HG03378 (cell line): ENCODE data around the gene NSMCE1.
A peak's percentile ranks its signal among the peaks of the same experiment; 100 is the strongest.

ENCODE experiments used
- ATAC-seq: cut with Tn5 transposase; IDR thresholded peaks from one replicate; pipeline ENCODE4 v1.9.1; 2021; ENCODE audit warnings: mild to moderate bottlenecking, moderate library complexity; ENCODE audit not compliant: unreplicated experiment

The NSMCE1 gene

GRCh38 chr16:27245276-27246172 is 23.0 kb downstream of the NSMCE1 start:
- no peak for ATAC-seq

- no peak for ATAC-seq
Measured at GRCh38 chr16:27244363-27244755, 24.2 kb downstream of the NSMCE1 start.

DNA sequence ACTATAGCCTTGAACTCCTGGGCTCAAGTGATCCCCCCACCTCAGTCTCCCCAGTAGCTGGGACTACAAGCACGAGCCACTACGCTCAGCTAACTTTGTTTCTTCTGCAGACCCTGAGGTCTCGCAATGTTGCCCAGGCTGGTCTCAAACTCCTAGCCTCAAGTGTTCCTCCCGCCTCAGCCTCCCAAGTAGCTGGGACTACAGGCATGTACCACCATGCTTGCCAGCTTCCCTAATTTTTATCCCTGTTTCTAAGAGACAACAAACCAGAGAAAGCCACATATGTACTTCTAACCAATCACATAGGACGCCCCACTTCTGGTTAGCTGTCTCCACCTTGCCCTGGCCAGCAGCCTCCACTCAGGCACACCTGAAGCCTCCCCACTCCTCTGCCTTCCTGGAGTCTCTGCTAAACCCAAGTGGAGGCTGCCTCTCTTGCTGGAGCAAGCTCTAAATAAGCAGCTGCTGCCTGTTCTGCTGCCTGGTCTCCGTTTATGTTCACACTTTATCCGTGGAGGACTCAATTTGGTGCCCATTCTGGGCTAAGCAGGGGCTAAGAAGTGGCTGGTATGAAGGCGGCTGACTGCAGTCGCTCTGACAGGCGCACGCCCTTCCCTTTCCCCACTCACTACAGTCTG is 24.7 kb downstream of the NSMCE1 start:
- no peak for ATAC-seq

DNA sequence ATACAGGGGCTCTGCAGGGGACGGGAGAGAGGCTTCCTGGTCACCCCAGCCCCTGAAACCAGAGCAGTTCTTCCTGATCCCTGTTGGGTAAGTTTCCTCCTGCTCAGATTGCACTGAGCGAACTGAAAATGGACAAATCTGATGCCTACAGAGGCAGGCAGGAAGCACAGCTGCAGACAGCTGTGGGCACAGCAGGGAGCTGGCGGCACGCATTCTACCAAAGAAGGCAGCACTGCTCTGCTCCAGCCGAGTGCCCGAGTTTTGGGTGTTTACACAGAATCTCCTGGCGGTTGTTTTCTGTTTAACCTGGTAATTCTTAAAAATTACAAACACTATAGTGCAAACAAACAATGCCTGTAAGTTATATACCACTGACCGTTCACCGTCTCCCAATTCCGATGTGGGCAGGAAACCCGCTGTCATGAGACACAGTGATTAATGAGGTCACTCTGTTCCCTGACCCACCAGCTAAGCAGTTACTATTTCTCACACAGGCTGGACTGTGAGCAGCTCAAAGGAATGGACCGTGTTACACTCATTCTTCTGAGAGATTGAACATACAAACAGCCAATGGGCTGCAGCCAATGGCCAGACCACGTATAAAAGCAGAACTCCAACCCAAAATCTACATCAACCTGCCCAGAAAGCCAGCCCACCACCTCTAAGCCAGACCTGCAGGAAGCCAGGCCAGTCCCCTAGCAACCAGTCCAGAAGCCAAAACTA is 25.5 kb downstream of the NSMCE1 start:
- no peak for ATAC-seq

DNA sequence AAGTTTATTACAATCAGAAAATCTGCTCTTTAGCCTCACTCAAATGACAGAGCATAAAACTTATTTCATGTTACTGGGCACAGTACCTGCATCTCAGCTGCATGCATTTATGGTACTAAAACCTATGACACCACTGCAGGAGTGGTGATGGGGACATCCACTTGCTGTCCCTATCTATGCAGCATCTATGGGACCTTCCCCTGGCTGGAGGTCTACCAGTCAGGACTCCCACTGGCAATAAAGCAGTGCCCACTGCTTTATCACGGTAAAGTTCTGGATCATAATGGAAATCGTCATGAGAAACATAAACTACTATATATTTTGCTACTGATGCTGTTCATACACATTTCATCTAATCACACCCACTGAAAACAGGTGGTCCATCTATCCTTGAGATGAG is 26.2 kb downstream of the NSMCE1 start:
- no peak for ATAC-seq

DNA sequence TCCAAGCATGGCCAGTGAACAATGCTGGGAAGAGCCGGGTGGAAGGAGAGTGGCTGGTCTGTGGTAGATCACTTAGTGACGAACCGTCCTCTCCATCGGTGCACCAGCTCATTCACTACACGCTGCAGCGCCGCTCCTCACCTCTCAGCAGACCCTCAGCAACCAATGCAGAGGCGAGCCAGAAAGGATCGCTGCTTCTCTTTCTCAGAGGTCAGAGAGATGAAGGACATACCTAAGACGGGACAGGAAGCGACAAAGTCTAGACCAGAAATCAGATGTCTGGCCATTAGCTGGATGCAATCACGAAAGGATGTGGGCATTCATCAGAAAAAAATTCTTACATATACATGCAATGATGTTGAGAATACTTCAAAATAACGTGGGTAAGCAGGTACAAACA is 26.9 kb downstream of the NSMCE1 start:
- ATAC-seq = no peak

- ATAC-seq = no peak
Measured at GRCh38 chr16:27240948-27241531, 27.5 kb downstream of the NSMCE1 start.

DNA sequence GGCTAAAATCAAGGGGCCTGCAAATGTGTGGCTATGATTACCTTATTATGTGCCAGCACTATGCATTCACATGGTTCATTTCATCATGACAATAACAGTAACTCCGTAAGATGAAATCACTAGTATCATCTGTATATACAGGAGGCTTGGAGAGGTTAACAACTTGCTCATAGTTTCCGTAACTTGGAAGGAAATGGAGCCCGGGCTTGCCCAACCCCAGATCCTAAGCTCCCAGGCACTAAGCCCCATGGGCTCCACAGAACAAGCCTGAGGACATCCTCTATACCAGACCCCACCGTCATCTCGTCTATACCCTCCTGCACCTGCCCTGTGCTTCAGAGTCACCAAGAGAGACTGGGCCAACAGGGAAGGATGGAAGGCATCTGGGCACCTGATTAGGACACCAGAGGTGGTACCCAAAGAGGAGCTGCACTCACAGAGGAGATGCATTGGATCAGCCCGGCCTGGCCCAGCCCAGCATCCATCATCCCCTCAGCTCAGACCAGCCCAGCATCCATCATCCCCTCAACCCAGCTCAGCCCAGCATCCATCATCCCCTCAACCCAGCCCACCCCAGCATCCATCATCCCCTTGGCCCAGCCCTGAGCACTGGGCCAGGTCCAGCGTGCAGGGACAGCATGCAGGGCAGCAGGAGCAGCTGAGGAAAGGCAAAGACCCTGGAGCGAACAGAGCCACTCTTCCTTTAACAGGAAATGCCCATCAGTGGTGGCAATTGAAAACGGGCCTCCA is 28.5 kb downstream of the NSMCE1 start:
- ATAC-seq = no peak

DNA sequence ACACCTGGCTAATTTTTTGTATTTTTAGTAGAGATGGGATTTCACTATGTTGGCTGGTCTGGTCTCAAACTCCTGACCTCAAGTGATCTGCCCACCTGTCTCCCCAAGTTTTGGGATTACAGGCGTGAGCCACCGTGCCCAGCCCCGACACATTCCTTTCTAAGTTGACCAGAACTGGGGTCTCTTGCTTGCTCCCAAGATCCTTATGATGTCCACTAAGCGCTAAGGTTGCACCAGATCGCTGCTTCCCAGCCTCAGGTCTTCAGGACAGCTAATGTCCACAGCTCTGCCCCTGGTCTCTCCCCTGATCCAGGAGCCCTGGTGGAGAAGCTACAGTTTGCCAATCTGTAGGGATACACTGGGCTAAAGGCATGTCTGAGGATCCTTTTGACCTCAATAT is 29.5 kb downstream of the NSMCE1 start:
- ATAC-seq = no peak

DNA sequence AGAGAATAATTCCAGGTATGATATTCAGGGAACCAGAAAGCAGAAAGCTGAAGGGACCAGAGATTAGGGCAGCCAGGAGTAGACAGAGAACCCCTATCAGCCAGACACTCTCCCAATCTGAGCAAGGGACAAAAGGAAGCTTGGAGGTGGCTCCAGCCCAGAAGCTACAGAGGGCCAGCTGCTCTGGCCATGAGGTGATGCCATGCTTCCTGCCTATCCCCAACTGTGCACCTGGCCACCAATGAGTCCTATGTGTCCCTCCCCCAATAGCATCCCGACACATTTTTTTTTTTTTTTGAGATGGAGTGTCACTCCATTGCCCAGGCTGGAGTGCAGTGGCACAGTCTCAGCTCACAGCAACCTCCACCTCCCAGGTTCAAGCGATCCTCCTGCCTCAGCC is 30.0 kb downstream of the NSMCE1 start:
- ATAC-seq = no peak

DNA sequence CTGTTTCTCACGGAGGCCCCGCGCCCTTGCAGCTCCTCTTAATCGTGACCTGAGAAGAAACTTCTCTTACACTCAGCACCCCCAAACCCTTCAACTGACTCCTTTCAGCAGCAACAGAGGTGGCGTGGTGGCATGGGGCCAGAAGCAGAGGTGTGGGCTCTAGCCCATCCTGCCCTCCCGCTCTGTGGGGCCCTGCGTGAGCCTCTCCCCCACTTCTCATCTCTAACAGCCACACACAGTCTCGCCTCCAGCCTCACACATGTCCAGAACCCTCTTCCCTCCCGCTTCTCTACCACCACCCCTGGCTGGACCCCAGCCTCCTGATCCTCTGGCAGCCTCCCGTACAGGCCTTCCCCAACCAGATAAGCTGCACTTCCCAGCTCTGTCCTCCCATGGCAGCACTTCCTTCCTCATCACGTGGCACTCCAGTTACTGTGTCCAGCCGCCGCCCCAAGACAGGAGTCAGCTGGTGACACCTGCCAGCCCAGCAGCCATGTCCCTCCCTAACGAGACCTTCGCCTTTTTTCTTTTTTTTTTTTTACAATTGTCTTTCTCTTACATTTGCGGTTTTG is 30.5 kb downstream of the NSMCE1 start:
- peak; percentile 3 for ATAC-seq

- peak; percentile 82 for ATAC-seq
Measured at GRCh38 chr16:27237219-27238015, 31.2 kb downstream of the NSMCE1 start.

GRCh38 chr16:27236635-27237218 is 31.8 kb downstream of the NSMCE1 start:
- no peak for ATAC-seq

DNA sequence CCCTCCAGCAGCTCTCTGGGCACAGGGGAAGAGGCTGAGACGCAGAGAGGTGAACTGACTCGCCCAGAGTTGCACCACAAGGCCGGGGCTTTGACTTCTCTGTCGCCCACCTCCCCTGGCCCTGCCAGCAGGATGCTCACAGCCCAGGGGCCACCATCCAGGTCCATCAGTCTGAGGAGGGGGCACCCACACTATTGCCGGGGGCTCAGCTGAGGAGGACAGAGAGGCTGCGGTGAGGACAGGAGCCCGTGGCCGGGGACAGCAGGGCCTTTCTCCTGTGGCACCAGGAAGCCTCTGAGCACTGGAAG is 32.7 kb downstream of the NSMCE1 start:
- ATAC-seq = no peak

- no peak for ATAC-seq
Measured at GRCh38 chr16:27235055-27235937, 33.3 kb downstream of the NSMCE1 start.

DNA sequence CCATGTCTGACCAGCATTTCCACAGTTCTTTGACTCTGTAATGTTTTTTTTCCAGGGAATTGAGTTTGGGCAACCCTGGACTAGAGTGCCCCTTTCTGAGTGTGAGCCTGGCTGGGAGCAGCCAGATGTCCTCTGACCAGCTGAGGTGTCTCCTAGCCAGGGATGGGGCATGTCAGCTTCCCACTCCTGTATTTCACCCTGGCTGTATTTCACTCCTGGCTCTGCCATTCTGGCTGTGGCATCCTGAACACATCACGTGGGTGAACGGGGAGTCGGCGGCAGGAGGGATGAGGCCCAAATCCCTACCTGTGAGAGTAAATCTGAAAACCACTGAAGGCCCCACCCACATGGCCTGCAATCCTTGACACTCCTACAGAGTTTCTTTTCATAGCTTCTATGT is 34.0 kb downstream of the NSMCE1 start:
- no peak for ATAC-seq

DNA sequence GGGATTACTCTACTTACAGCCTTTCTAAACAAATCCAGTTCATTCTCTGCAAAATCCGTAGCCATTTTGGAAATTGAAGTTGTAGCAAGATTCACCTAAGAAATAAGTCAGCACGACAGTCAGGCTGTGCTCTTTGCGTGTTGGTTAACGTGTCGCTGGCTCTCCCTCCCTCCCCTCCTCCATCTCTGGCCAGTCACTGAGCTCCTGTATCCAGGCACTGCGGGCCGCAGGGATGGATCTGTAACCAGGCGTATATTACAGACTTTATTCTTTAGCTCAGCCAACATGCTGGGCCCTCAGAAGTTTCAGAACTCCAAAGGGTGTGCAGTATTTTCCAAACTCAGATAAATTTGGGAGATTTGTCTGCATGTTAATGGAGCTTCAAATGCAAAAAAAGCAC is 34.4 kb downstream of the NSMCE1 start:
- no peak for ATAC-seq

- no peak for ATAC-seq
Measured at GRCh38 chr16:27233731-27234130, 34.8 kb downstream of the NSMCE1 start.
